Measurements from ENCODE around the gene PXMP4.
"Not testable (repeated sequence)": the region's sequence is repeated elsewhere in the genome, so short reads cannot be mapped to it uniquely, and the experiment has no call there.

PXMP4 gene

GRCh38 chr20:33701629-33702450 is 18.3 kb downstream of the PXMP4 start:
- no peak for DNase-seq

DNA sequence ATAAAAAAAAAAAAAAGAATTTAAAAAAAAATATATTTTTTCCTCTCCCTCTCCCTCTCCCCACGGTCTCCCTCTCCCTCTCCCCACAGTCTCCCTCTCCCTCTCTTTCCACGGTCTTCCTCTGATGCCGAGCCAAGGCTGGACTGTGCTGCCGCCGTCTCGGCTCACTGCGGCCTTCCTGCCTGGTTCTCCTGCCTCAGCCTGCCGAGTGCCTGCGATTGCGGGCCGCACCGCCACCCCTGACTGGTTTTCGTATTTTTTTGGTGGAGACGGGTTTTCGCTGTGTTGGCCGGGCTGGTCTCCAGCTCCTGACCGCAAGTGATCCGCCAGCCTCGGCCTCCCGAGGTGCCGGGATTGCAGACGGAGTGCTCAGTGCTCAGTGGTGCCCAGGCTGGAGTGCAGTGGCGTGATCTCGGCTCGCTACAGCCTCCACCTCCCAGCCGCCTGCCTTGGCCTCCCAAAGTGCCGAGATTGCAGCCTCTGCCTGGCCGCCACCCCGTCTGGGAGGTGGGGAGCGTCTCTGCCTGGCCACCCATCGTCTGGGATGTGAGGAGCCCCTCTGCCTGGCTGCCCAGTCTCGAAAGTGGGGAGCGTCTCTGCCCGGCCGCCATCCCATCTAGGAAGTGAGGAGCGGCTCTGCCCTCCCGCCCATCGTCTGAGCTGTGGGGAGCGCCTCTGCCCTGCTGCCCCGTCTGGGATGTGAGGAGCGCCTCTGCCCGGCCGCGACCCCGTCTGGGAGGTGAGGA is 19.2 kb downstream of the PXMP4 start:
- DNase-seq, result not testable (repeated sequence)

DNA sequence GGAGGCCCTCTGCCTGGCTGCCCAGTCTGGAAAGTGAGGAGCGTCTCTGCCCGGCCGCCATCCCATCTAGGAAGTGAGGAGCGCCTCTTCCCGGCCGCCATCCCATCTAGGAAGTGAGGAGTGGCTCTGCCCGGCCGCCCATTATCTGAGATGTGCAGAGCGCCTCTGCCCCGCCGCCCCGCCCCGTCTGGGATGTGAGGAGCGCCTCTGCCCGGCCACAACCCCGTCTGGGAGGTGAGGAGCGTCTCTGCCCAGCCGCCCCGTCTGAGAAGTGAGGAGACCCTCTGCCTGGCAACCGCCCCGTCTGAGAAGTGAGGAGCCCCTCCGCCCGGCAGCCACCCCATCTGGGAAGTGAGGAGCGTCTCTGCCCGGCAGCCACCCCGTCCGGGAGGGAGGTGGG is 21.1 kb downstream of the PXMP4 start:
- not testable (repeated sequence) for DNase-seq

DNA sequence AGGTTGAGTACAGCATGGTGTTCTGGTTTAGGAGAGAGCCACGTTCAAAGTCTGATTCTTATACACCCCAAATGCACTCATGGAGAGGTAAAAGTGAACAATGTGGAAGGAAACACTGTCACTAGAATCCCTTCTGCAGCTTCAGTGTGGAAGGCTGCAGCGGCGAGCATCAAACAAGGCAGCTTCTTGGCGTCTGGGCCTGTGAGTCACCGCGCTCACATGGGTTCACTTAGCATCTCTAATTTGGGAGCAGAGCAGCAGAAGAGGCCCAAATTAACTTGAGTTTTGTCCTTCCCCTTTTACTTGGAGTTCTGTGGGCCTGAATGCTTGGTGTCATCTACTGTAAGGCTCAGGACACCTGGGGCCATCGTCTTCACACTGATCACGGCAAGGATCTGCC is 23.0 kb downstream of the PXMP4 start:
- no peak for DNase-seq

DNA sequence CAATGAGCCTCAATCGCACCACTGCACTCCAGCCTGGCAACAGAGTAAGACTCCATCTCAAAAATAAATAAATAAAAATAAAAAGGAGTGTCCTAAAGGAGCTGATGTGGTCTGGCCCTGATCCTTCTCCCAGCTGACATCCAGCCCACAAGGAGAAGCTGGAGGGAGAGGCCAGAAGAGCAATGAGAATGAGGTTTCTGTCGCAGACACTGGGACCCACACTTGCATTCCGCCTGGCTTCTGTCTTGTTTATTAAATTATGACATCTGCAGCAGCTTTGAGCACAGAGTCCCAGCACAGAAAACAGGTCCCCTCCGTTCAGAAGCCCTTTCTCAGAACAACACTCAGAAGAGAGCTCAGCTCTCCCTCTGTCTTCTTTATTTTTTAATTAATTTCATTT is 23.7 kb downstream of the PXMP4 start:
- no peak for DNase-seq

GRCh38 chr20:33694639-33695012 is 25.5 kb downstream of the PXMP4 start:
- no peak for DNase-seq

DNA sequence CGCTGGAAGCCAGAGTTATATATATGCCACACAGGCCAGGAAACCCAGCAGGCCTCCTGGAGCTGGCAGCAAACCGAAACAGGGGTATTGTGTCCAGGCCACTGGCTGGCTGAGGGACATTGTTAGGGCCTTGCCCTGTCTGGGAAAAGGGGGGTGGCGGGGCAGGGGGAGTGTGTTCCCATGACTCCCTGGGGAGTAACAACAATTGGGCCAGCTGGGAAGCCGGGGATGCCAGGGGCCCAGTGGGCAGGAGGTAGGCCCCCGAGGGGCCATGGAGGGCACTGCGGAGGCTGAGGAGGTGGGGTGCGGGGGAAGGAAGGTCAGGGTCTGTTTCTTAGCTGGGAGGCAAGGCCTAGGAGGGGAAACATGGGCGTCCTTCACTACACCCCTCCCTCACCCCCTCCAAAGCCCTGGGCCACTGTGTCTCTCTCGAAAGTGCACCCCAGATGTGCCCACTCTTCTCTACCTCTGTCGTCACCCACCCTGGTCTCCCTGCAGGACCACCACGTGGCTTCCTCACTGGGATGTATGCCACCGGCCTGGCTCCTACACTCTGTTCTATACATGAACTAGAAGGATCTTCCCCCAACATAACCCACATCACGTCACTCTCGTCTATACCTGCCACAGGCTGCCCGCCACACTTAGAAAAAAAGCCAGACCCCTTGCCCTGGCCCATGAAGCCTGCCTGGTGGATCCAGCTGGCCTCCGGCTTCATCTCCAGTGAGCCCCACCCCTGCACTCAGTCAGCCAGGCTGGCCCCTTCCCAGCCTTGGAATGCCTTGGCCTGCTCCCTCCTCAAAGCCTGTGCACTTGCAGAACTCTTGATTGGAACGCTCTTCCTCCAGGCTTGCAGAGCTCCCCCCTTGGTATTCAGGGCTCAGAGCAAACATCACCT is 26.1 kb downstream of the PXMP4 start:
- no peak for DNase-seq

GRCh38 chr20:33693289-33693688 is 26.8 kb downstream of the PXMP4 start:
- no peak for DNase-seq

- DNase-seq, result no peak
Observed at GRCh38 chr20:33689973-33690372, 30.1 kb downstream of the PXMP4 start.

DNA sequence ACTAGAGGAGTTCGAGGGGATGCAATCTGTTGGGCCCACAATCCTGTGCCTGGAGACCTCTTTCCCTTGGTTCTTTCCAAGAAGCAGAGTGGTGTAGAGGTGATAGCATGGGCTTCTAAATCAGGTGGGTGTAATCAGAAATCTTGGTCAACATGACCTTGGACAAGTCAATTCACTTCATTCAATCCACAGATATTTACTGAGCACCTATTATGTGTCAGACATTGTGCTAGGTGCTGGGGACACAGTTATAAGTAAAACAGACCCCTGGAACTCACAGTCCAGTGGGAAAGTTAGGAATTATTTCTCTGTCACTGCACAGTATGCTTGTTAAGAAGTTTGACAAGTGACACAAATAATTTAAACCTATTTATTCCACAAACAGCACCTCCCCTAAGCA is 30.6 kb downstream of the PXMP4 start:
- no peak for DNase-seq

- no peak for DNase-seq
Observed at GRCh38 chr20:33688938-33689424, 31.1 kb downstream of the PXMP4 start.

- no peak for DNase-seq
Observed at GRCh38 chr20:33687993-33688937, 31.8 kb downstream of the PXMP4 start.

- no peak for DNase-seq
Observed at GRCh38 chr20:33687370-33687915, 32.7 kb downstream of the PXMP4 start.

GRCh38 chr20:33686984-33687366 is 33.1 kb downstream of the PXMP4 start:
- DNase-seq, result no peak

DNA sequence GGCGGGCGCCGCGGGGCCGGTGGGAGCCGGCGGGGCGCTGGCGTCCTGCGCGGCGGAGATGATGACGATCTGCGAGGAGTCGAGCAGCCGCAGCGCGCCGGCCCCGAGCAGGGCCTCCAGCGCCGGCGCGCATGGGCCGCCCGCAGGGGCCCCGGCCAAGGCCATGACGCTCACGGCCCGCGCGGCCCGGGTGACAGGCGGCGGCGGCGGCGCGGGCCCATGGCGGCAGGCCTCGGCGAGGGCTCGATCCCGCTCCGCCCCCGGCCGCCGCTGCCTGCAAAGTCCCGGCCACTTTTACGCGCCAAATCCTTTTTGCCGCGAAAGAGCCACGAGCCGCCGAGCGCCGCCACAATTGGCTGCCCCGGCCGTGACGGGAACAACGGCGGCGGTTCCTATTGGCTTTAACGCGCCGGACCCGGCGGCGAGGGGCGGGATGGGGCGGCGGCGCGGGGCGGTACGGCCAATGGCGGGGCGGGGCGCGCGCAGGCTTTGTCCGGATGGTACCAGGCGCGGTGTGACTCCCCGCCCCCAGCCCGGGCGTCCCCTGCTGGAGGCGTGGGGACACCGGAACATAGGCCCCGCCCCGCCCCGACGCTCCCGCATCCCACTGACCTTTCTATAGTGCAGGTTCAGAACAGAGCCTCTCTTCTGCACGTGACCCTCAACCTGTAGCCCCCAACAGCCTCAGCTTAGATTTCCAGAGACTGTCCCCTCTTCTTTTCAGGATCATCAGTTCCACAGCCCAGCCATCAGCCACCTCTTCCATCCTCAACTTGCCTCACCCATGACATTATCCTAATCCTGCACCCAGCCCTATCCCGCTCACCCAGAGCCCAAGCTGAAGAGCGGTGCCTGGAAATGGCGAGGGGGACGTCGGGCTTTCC is 33.8 kb downstream of the PXMP4 start, which contains the start of gene E2F1:
Gene E2F1, minus strand, starts transcription at position 286 of the 884 bp plus-strand sequence. Its CDS starts 121 bp downstream, at position 165.
- DNase-seq, result peak; percentile 89

DNA sequence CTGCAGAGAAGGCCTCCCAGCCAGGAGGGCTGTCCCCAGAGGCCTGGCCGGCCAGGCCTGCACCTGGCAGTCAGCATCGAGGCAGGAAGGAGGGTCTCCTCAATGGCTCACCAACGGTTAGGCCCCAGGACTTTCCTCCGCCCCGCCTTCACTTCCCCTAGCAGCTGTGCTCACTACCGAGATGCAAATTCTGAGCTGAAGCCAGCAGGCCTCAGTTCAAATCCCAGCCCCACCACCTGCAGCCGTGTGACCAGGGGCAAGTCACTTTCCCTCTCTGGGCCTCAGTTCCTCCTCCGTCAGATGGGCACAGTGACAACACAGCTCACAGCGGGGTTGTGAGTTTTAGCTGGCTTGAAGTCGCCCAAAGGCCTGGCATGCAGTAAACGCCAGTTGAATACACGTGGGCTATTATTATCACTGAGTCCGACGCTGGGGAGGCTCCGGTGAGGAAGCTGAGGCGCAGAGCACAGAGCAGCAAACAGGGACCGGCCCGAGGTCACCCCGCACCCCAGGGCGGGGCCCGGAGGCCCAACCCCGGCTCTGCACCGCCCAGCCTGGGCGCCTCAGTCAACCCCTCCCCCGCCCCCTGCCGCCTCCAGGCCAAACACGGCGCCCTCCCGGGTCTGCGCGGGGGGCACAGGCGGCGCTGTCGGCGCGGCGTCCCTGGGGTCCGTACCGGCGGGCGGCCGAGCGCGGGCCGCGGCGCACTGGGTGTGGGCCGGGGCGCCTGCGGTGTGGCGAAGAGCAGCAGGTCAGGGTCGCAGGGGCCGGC is 34.6 kb downstream of the PXMP4 start:
- peak; percentile 44 for DNase-seq

DNA sequence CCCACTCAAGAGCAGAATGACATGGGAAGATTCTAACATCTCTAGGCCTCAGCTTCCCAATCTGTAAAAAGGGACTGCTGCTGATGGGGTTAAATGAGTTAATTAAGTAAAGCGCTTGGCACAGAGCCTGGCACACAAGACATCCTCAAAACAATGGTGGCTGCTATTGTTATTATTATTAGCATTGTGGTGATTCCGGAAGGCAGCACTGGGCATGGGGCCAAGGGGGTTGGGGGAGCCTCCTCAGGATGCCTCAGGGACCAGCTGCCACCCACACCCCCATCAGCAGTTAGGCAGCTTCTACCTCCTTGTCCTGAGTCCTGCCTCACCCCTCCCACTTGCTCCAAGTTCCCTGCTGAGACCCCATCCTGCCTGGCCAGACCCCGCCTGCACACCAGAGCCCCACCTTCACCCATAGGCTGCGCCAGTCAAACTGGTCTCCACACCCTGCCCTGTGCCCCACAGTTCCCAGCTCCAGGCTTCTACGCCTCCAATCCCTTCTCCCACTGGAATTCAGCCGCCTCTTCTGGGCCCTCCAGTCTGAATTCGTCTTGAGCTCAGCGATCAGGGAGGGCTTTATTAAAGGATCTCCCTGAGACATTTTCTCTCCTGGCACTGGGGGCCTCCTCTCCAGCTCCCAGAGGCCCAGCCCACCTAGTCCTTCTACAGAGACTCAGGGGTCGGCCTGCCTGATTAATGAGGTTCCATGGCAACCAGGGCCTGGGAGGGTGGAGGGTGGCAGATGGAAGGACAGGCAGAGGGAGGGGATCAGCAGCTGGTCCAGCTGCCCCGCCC is 35.4 kb downstream of the PXMP4 start:
- no peak for DNase-seq

DNA sequence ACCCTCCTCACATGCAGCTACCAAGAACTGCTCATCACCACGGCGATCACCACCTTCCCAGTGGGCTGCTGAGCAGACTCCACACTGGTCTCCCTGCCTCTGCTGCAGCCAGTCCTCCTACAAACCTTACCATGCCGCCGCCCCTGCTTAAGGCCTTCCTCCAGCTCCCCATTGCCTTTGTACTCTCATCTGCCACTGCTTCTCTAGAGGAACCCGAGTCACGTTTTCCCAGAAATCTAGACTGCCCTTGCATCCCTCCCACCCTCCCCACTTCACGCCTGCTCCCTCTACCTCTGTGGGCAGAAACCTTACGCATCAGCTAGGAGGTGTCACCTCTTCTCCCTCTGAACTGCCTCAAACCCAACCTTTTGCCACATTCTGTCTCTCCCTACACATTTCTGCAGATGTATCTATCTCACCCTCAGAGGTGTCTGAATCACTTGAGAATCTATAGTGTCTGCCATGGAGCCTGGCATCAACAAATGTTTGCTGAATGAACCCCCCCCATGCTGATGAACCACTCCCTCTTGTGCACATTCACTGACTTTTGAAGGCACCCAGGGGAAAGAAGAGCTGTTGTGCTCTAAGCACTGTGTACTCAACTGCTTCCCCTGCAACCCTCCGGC is 38.3 kb downstream of the PXMP4 start:
- DNase-seq, result peak; percentile 21

Data from NCI-H510A treated with DMSO at 0.1 percent for 48 hours (cell line).